Transverse colon (tissue), 4 donors: ENCODE results near the gene ZBTB39. TPM values are rescaled to one million over a fixed set of nuclear protein-coding genes. Genes with fewer than 3 reads are reported as not detected.

Experiments
- DNase-seq: peaks from one replicate; pipeline ENCODE4 v3.0.0-alpha.2; 2019
- H3K27ac ChIP-seq, 4 donors: fragments of 200-600 bp; sonication (generic); 2 replicates each; pipeline ENCODE4 v1.5.1; 2016 to 2018; ENCODE audit warnings: inconsistent platforms in 4 of 4
- H3K27me3 ChIP-seq: fragments of 200-600 bp; sonication (generic); 2 replicates; pipeline ENCODE4 v1.5.1; 2017; ENCODE audit warnings: inconsistent platforms
- H3K36me3 ChIP-seq, 4 donors: fragments of 200-600 bp; sonication (generic); 2 replicates each; pipeline ENCODE4 v1.5.1; 2017 to 2019; ENCODE audit warnings: inconsistent platforms in 4 of 4
- H3K4me1 ChIP-seq, 4 donors: fragments of 200-600 bp; sonication (generic); 2 replicates each; pipeline ENCODE4 v1.5.1; 2017 to 2020; ENCODE audit warnings: inconsistent platforms in 4 of 4
- H3K4me3 ChIP-seq, 4 donors: fragments of 200-600 bp; sonication (generic); 1 replicate in 1 of 4; 2 replicates in 3 of 4; pipeline versions ENCODE4 v1.5.1 to v1.6.1; 2017 to 2019; ENCODE audit warnings: inconsistent platforms in 4 of 4
- H3K9me3 ChIP-seq, 2 donors: fragments of 200-600 bp; sonication (generic); 2 replicates each; pipeline ENCODE4 v1.5.1; 2017 to 2019; ENCODE audit warnings: inconsistent platforms in 2 of 2
- CTCF ChIP-seq, 5 experiments: fragments of 200-600 bp in 3 of 5; fragments of 450-650 bp in 2 of 5; sonication (generic) in 3 of 5; IDR thresholded peaks; 1 replicate in 2 of 5; 2 replicates in 3 of 5; pipeline ENCODE4 v1.5.1; 2016 to 2017; ENCODE audit warnings: antibody characterized with exemption in 5 of 5, inconsistent platforms in 3 of 5, mild to moderate bottlenecking in 2 of 5, moderate library complexity in 1 of 5
- EP300 ChIP-seq: sonication (generic); formaldehyde crosslinking; IDR thresholded peaks from one replicate; pipeline ENCODE4 v1.6.1; 2017; ENCODE audit warnings: antibody characterized with exemption, low read depth
- POLR2A ChIP-seq: fragments of 450-650 bp; IDR thresholded peaks from one replicate; pipeline ENCODE4 v1.6.1; 2016; ENCODE audit warnings: antibody characterized with exemption, mild to moderate bottlenecking, moderate library complexity
- POLR2AphosphoS5 ChIP-seq, 3 donors: sonication (generic); formaldehyde crosslinking; IDR thresholded peaks; one replicate each; pipeline ENCODE4 v1.6.1; 2016; ENCODE audit warnings: antibody characterized with exemption in 3 of 3
- WGBS, 2 donors: methylation state at CpG; one replicate each; pipeline ENCODE4 v1.1.5; 2018; ENCODE audit warnings: low coverage in 1 of 2; 5-methylcytosine and 5-hydroxymethylcytosine counted together
- in situ Hi-C, 4 donors: fragments of 200-750 bp; cut with MboI; loops; one replicate each; pipeline versions ENCODE4 v1.15.0 to v1.15.1; 2017; ENCODE audit warnings: low sequenced_read_pairs in 3 of 4, low pct_ligation_motif_present in 1 of 4, low pct_unique_long_range_greater_than_20kb in 1 of 4
- intact Hi-C: fragments of 100-400 bp; cut with DNase I; formaldehyde crosslinking; loops from one replicate; pipeline ENCODE4 v1.15.1; 2023; ENCODE audit warnings: low total_unique reads
- total RNA-seq, 4 donors: library from RNA; depleted of rRNA; stranded (reverse); fragments of >200 nt; gene quantifications; one replicate each; pipeline ENCODE4 v1.1.0, GENCODE V29; 2016

Gene ZBTB39
- total RNA-seq, 4 donors from 2014 or later, result 3.4 to 8.0 (median 4.8) TPM

GRCh38 chr12:57009949-57010626 is 3.7 kb upstream of the ZBTB39 start:
- Histone ChIP-seq H3K4me3 (no peak overlapping the region), H3K36me3 (no peaks in the 10 kb centered on the region), H3K27me3 (no peaks in the 10 kb centered on the region), H3K27ac (no peak overlapping the region), H3K4me1 (peaks cover 9 to 27% (median 21%) of the 10 kb centered on the region in 4 donors), H3K9me3 (no peaks in the 10 kb centered on the region)
- intact Hi-C loops, result loop anchor here (10.0 kb wide), 1 partner anchor 175 kb away; no protein-coding TSS in a partner anchor
- WGBS, 2 donors, result 92 to 100% methylated on average over 3 to 5 of the region's 5 CpGs
- TF ChIP-seq EP300 (no peak), POLR2A (no peak), POLR2AphosphoS5 (IDR thresholded peaks at IDR 0.05) (no peak), CTCF (IDR thresholded peaks at IDR 0.05) (no peak)
- DNase-seq, result no peak
- in situ Hi-C loops, result loop anchor here in 3 of 4 donors (10.0 kb wide), 3 partner anchors 45 to 165 kb away; partner anchors contain the start of gene MYO1A (in 1 of the 3)

DNA sequence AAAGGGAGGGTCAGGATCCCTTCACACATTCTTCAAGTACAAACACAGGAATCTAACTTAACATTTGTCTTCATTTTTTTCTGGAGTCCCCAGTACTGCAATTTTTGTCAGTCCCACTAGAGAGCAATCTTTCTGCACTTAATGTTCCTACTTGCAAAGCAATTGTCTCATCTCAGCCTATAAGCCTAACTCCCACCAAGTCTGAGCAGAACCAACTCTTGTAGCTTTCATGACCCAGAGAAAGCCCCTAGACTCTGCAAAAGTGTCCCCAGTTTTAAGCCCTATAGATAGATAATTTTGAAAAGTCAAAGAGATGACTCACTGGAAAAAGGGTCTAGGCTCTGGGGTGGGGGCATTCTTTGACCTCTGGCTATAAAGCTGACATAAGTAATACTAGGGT is 1.8 kb upstream of the ZBTB39 start:
- peak overlapping the region; percentile 33 to 66 (median 52) for H3K27ac ChIP-seq
- no peak overlapping the region for H3K4me3 ChIP-seq
- no peaks in the 10 kb centered on the region for H3K9me3 ChIP-seq
- intact Hi-C loops (loop anchor here (10.0 kb wide), 1 partner anchor 177 kb away; no protein-coding TSS in a partner anchor), in situ Hi-C loops (loop anchor here in 2 of 4 donors (10.0 kb wide), 2 partner anchors 47 to 57 kb away; partner anchors contain the start of gene MYO1A (in 1 of the 2))
- H3K27me3 ChIP-seq, result no peaks in the 10 kb centered on the region
- peaks cover 0 to 3% (median 0%) of the 10 kb centered on the region in 4 donors for H3K36me3 ChIP-seq
- peak; percentile 58 to 76 (median 64) for TF ChIP-seq CTCF (IDR thresholded peaks at IDR 0.05)
- TF ChIP-seq POLR2AphosphoS5 (IDR thresholded peaks at IDR 0.05), result no peak
- no peak for DNase-seq
- H3K4me1 ChIP-seq, result peaks cover 9 to 32% (median 23%) of the 10 kb centered on the region in 4 donors

- no peak for TF ChIP-seq EP300
- TF ChIP-seq POLR2AphosphoS5 (IDR thresholded peaks at IDR 0.05), result no peak
- no peak for TF ChIP-seq POLR2A
- no peak for TF ChIP-seq CTCF (IDR thresholded peaks at IDR 0.05)
- WGBS, 2 donors, result 50 to 58% methylated on average over 2 to 10 of the region's 10 CpGs
- H3K27me3 ChIP-seq, result no peaks in the 10 kb centered on the region
- DNase-seq, result no peak
- peaks cover 9 to 33% (median 25%) of the 10 kb centered on the region in 4 donors for H3K4me1 ChIP-seq
- intact Hi-C loops (loop anchor here (2.0 to 10.0 kb wide), 2 partner anchors 56 to 178 kb away; no protein-coding TSS in a partner anchor), in situ Hi-C loops (loop anchor here in 2 of 4 donors (10.0 kb wide), 2 partner anchors 48 to 58 kb away; partner anchors contain the start of gene MYO1A (in 1 of the 2))
- H3K4me3 ChIP-seq, result peak overlapping the region in 2 of 4 donors; percentile 77 to 86
- no peaks in the 10 kb centered on the region for H3K9me3 ChIP-seq
- peaks cover 0 to 9% (median 4%) of the 10 kb centered on the region in 4 donors for H3K36me3 ChIP-seq
- peak overlapping the region; percentile 24 to 86 (median 78) for H3K27ac ChIP-seq
Observed at GRCh38 chr12:57006809-57007475, 596 bp upstream of the ZBTB39 start.

GRCh38 chr12:57004651-57005050 is 1.7 kb downstream of the ZBTB39 start:
- in situ Hi-C loops, result loop anchor here in 2 of 4 donors (10.0 kb wide), 2 partner anchors 50 to 60 kb away; partner anchors contain the start of gene MYO1A (in 1 of the 2)
- no peak overlapping the region for H3K27ac ChIP-seq
- H3K36me3 ChIP-seq, result peaks cover 0 to 9% (median 4%) of the 10 kb centered on the region in 4 donors
- TF ChIP-seq CTCF (IDR thresholded peaks at IDR 0.05) (no peak), POLR2AphosphoS5 (IDR thresholded peaks at IDR 0.05) (no peak), EP300 (no peak), POLR2A (no peak)
- no peaks in the 10 kb centered on the region for H3K27me3 ChIP-seq
- H3K4me1 ChIP-seq, result peaks cover 14 to 46% (median 33%) of the 10 kb centered on the region in 4 donors
- no peak overlapping the region for H3K4me3 ChIP-seq
- no peaks in the 10 kb centered on the region for H3K9me3 ChIP-seq
- no peak for DNase-seq
- WGBS, 2 donors, result 50 to 90% methylated on average over 1 to 6 of the region's 6 CpGs
- intact Hi-C loops, result loop anchor here (10.0 kb wide), 1 partner anchor 180 kb away; no protein-coding TSS in a partner anchor
